ENCODE measurements around the gene PAPPA2. TPM values are rescaled to one million over a fixed set of nuclear protein-coding genes. Genes with fewer than 3 reads are reported as not detected.

PAPPA2 gene
- total RNA-seq, 1 experiment from 2014 or later, result 0.03 TPM

GRCh38 chr1:176434234-176434633, 28.7 kb upstream of the PAPPA2 start:
- Histone ChIP-seq H3K4me3 (ENCODE audit: low read depth in 2 of 2, low read length in 2 of 2) (no peak overlapping the region), H3K4me1 (ENCODE audit: control insufficient read depth, insufficient read depth, low read length) (no peaks in the 10 kb centered on the region), H3K9me3 (ENCODE audit: control insufficient read depth, insufficient read depth, low read depth, low read length) (no peaks in the 10 kb centered on the region), H3K27ac (ENCODE audit: low read length) (no peak overlapping the region), H3K36me3 (ENCODE audit: control insufficient read depth, insufficient read depth, low read length) (no peaks in the 10 kb centered on the region), H3K27me3 (ENCODE audit: control insufficient read depth, insufficient read depth, low read length) (no peaks in the 10 kb centered on the region)
- BruUV-seq (replicated peaks), result no TSS peak
- TF ChIP-seq POLR2AphosphoS5 (IDR thresholded peaks at IDR 0.05; ENCODE audit: low read depth, low read length) (no peak), SIN3A (IDR thresholded peaks at IDR 0.05; ENCODE audit: borderline replicate concordance, insufficient read depth, low read depth, low read length) (no peak)
- ATAC-seq (no peak), DNase-seq (ENCODE audit: low read depth, low spot score) (no peak)
- intact Hi-C loops (cut with micrococcal nuclease; ENCODE audit: unreplicated experiment), result no loop called here
- POLR2A ChIA-PET, result no interaction called here
- in situ Hi-C loops (cut with HindIII; ENCODE audit: low pct_unique_long_range_greater_than_20kb, low sequenced_read_pairs), result no loop called here
- CTCF ChIA-PET, result no interaction called here

DNA sequence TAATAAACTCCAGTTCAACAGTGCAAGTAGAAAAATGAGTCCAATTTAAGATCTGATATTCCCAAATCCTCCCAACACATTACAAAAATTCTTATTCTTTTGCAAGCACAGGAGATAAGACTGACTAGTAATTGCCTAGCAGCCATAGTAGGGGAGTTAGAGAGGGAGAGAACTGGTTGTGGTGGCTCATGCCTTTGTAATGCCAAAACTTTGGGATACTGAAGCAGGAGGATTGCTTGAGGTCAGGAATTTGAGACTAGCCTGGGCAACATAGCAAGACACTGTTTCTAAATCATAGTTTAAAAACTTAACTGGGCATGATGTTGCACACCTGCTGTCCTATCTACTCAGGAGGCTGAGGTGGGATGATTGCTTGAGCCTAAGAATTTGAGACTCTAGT, 26.7 kb upstream of the PAPPA2 start:
- ChIA-PET POLR2A (no interaction called here), CTCF (no interaction called here)
- ATAC-seq, result no peak

More for the DNA sequence above, 26.7 kb upstream of the PAPPA2 start:
- TF ChIP-seq SIN3A (IDR thresholded peaks at IDR 0.05; ENCODE audit: borderline replicate concordance, insufficient read depth, low read depth, low read length) (no peak), POLR2AphosphoS5 (IDR thresholded peaks at IDR 0.05; ENCODE audit: low read depth, low read length) (no peak), TCF7L2 (IDR thresholded peaks at IDR 0.05; ENCODE audit: low read depth, low read length) (no peak), REST (IDR thresholded peaks at IDR 0.05; ENCODE audit: insufficient read depth in 1 of 2, low read depth in 2 of 2, low read length in 1 of 2) (no peak)
- TF ChIP-seq, protein P1, sequence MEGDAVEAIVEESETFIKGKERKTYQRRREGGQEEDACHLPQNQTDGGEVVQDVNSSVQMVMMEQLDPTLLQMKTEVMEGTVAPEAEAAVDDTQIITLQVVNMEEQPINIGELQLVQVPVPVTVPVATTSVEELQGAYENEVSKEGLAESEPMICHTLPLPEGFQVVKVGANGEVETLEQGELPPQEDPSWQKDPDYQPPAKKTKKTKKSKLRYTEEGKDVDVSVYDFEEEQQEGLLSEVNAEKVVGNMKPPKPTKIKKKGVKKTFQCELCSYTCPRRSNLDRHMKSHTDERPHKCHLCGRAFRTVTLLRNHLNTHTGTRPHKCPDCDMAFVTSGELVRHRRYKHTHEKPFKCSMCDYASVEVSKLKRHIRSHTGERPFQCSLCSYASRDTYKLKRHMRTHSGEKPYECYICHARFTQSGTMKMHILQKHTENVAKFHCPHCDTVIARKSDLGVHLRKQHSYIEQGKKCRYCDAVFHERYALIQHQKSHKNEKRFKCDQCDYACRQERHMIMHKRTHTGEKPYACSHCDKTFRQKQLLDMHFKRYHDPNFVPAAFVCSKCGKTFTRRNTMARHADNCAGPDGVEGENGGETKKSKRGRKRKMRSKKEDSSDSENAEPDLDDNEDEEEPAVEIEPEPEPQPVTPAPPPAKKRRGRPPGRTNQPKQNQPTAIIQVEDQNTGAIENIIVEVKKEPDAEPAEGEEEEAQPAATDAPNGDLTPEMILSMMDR (IDR thresholded peaks at IDR 0.05), result no peak
- H3K4me1 ChIP-seq (ENCODE audit: control insufficient read depth, insufficient read depth, low read length), result no peaks in the 10 kb centered on the region
- H3K9me3 ChIP-seq (ENCODE audit: control insufficient read depth, insufficient read depth, low read depth, low read length), result no peaks in the 10 kb centered on the region
- in situ Hi-C loops (cut with HindIII; ENCODE audit: low pct_unique_long_range_greater_than_20kb, low sequenced_read_pairs), result no loop called here
- H3K27ac ChIP-seq (ENCODE audit: low read length), result no peak overlapping the region
- BruUV-seq (replicated peaks), result no TSS peak
- intact Hi-C loops (cut with micrococcal nuclease; ENCODE audit: unreplicated experiment), result no loop called here
- H3K36me3 ChIP-seq (ENCODE audit: control insufficient read depth, insufficient read depth, low read length), result no peaks in the 10 kb centered on the region
- H3K4me3 ChIP-seq (ENCODE audit: low read depth in 2 of 2, low read length in 2 of 2), result no peak overlapping the region
- DNase-seq (ENCODE audit: low read depth, low spot score), result no peak
- H3K27me3 ChIP-seq (ENCODE audit: control insufficient read depth, insufficient read depth, low read length), result no peaks in the 10 kb centered on the region
